ENCODE results near the gene FIBCD1.

DNA sequence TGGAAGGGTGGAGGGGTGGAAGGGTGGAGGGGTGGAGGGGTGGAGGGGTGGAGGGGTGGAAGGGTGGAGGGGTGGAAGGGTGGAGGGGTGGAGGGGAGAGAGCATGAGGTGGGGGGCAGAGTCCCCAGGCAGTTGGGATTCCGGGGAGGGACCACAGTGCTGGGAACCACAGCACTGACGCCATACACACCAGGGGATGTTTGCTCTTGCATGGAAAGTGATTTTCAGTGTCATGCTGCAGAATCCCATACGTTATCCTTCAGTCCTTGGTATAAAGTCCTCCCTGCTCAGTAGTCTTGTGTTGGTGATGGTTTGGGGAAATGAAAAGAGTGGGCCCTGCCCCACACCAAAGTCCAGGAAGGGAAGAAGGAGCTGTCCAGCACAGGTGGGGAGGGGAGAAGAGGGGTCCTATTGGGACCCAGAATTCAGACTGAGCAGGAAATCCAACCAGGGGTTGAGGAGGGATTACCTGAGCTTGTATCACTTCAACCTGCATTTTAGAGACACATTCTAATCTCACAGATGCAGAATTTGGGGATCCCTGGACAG is 5.5 kb upstream of the FIBCD1 start:
- no peak for TF ChIP-seq EZH2 (IDR thresholded peaks at IDR 0.05; ENCODE audit: insufficient read depth, low read length)
- TF ChIP-seq, protein P1, sequence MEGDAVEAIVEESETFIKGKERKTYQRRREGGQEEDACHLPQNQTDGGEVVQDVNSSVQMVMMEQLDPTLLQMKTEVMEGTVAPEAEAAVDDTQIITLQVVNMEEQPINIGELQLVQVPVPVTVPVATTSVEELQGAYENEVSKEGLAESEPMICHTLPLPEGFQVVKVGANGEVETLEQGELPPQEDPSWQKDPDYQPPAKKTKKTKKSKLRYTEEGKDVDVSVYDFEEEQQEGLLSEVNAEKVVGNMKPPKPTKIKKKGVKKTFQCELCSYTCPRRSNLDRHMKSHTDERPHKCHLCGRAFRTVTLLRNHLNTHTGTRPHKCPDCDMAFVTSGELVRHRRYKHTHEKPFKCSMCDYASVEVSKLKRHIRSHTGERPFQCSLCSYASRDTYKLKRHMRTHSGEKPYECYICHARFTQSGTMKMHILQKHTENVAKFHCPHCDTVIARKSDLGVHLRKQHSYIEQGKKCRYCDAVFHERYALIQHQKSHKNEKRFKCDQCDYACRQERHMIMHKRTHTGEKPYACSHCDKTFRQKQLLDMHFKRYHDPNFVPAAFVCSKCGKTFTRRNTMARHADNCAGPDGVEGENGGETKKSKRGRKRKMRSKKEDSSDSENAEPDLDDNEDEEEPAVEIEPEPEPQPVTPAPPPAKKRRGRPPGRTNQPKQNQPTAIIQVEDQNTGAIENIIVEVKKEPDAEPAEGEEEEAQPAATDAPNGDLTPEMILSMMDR (IDR thresholded peaks at IDR 0.05; ENCODE audit: insufficient read depth, low read depth, low read length) = no peak

Data from astrocyte (in vitro differentiated cells and primary cell).